GM10266 (cell line): ENCODE data around the gene TRABD2A.

Source experiments
- DNase-seq: peaks from one replicate; pipeline ENCODE4 v3.0.0; 2012; ENCODE audit errors: extremely low spot score
- CTCF ChIP-seq: IDR thresholded peaks from 2 replicates; pipeline ENCODE4 v1.5.1; 2012; ENCODE audit warnings: mild to moderate bottlenecking, low read depth; ENCODE audit not compliant: control insufficient read depth, insufficient read depth; ENCODE audit errors: missing control alignments

TRABD2A gene

GRCh38 chr2:84836215-84836614, 44.7 kb downstream of the TRABD2A start:
- DNase-seq = no peak
- no peak for TF ChIP-seq CTCF

GRCh38 chr2:84833481-84834150, 47.3 kb downstream of the TRABD2A start:
- no peak for TF ChIP-seq CTCF

DNA sequence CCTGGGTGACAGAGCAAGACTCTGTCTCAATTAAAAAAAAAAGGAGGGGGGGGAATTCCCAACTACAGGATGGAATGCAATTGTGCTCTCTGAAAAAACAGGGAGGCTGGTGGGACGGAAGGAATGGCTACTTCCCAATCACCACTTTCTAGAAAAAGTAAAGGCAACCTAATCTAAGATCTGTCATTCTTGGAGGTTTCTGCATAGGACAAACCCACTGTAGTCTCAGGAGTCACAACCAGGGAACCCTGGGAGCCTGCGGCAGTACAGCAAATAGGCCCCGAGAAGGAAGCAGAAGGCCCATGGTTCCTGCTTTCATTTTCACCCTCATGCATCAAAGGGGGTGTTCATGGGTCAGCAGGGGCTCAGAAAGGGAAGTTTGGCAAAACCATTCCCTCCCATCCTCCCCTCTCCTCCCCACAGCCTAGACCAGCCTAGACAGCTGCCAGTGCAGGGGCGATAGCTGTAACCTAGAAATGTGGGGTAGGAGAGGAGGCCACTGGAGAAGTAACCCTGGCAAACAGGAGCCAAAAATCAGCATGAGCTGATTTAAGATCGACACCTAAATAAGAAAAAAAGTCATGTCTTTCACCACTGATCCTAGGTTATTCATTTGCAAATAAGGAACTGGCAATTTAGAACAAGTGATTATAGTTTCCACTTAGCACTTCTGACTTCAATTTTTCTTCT, 48.0 kb downstream of the TRABD2A start:
- DNase-seq = no peak
- TF ChIP-seq CTCF = no peak

More at GRCh38 chr2:84833481-84834150, 47.3 kb downstream of the TRABD2A start:
- no peak for DNase-seq

DNA sequence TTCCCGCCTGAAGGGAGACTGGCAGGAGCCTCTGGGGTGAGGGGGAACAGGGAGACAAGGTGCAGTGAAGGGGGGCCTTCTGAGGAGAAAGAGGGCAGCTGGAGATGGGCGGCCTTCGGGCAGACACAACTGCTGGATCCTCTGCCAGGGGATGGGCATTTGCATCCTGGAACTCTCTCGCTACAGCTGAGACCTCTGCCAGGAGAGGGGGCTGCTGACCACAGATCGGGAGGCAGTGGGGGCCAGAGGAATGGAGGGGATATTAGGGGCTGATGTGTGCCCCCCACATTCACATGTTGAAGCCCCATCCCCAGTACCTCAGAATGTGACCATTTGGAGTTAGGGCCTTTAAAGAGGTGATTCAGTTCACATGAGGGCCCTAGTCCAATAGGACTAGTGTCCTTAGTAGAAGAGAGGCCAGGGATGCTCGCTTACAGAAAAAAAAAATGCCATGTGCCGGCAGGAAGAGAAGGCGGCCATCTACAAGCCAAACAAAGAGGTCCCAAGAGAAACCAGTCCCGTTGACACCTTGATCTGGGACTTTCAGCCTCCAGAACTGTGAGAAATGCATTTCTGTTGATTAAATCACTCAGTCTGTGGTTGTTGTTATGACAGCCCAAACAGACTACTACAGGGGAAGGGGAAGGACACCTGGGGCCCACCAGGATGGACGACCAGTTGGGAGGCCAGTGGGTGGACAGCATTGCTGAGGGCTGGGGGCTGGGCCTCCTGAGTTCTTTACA, 50.0 kb downstream of the TRABD2A start:
- no peak for DNase-seq
- TF ChIP-seq CTCF = no peak

DNA sequence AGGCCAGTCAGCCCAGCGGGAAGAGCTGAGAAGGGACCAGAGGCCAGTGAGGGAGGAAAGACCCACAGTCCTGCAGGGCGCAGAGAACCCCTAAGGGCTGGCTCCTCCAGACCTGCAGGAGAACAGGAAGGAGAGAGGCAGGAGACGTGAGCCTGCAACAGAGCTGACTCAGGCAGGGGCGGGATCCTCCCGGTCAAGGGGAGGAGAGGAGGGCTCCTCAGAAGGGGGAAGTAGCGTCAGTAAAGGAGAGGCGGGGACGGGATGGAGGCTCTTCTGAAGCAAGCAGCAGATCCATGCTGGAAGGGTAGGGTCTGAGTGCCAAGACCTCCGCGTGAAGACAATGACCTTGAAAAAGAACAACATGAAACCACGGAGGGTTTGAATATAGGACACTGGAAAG, 50.8 kb downstream of the TRABD2A start:
- no peak for TF ChIP-seq CTCF
- no peak for DNase-seq

DNA sequence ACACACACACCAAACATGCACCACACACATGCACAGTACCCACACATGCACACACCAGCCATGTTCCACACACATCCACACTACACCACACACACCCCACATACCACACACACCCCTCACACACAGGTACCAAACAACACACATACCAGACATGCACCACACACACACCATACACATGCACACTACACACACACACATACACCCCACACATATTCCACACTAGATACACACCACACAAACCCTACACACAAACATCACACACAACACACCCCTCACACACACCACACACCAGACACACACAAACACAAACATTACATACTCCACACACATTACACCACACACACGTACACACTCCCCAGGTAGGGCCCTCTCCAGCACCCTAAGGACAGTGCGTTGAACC, 51.2 kb downstream of the TRABD2A start:
- no peak for TF ChIP-seq CTCF
- no peak for DNase-seq
